GM10266 (cell line): ENCODE data around the gene KCTD14.
"Not testable (repeated sequence)": the region's sequence is repeated elsewhere in the genome, so short reads cannot be mapped to it uniquely, and the experiment has no call there.

Source experiments
- DNase-seq: peaks from one replicate; pipeline ENCODE4 v3.0.0; 2012; ENCODE audit errors: extremely low spot score
- TF ChIP-seq, protein P1 (sequence below): IDR thresholded peaks from 2 replicates; pipeline ENCODE4 v1.5.1; 2012; ENCODE audit warnings: mild to moderate bottlenecking, low read depth; ENCODE audit not compliant: control insufficient read depth, insufficient read depth; ENCODE audit errors: missing control alignments

KCTD14 gene

GRCh38 chr11:78065203-78065602 lies 42.1 kb upstream of the KCTD14 start:
- TF ChIP-seq, protein P1, sequence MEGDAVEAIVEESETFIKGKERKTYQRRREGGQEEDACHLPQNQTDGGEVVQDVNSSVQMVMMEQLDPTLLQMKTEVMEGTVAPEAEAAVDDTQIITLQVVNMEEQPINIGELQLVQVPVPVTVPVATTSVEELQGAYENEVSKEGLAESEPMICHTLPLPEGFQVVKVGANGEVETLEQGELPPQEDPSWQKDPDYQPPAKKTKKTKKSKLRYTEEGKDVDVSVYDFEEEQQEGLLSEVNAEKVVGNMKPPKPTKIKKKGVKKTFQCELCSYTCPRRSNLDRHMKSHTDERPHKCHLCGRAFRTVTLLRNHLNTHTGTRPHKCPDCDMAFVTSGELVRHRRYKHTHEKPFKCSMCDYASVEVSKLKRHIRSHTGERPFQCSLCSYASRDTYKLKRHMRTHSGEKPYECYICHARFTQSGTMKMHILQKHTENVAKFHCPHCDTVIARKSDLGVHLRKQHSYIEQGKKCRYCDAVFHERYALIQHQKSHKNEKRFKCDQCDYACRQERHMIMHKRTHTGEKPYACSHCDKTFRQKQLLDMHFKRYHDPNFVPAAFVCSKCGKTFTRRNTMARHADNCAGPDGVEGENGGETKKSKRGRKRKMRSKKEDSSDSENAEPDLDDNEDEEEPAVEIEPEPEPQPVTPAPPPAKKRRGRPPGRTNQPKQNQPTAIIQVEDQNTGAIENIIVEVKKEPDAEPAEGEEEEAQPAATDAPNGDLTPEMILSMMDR: no peak
- DNase-seq: no peak

DNA sequence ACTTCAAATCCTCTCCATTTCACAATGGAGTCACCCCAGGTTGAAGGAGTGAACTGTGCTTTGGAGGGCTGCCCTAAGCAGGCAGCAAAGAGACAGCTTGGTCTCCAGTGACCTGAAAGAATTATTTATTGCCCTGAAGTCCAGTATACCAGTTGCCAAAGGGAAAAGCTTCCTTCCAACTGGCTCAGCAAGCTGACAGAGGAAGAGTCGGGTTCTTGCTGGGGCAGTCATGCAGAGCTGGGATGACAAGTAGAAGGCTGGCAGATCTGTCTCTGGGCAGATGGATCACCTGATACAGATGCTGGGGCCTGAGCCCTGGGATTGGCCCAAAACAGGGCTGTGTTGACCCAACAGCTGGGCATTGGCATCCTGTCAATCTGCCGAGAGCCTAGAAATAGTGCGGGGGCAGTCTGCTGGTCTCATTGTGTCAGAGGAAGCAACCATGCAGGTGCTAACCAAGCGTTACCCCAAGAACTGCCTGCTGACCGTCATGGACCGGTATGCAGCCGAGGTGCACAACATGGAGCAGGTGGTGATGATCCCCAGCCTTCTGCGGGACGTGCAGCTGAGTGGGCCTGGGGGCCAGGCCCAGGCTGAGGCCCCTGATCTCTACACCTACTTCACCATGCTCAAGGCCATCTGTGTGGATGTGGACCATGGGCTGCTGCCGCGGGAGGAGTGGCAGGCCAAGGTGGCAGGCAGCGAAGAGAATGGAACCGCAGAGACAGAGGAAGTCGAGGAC lies 40.5 kb upstream of the KCTD14 start, which contains the start of gene THRSP:
TSS of gene THRSP (plus strand) at position 422 of the 742 bp plus-strand sequence. CDS start at position 443, 21 bp downstream.
- DNase-seq: no peak
- TF ChIP-seq, protein P1: no peak

DNA sequence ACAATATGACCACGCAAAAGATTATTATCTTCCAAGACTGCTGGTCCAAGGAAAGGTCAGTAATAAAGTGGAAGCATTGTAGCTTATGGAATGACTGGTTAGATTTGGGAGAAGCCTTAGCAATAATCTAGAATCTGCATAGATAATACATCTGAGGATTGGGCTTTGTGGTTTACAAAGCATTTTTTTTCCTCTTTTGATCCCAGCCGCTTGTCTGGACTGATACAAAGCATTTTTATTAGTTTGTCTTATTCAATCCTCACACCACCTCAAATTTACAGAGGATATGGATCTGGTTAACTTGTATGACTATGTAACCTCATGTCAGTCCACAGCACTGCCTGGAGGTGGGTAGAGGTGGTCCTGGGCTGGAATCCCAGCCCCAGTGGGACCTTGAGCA lies 39.6 kb upstream of the KCTD14 start:
- DNase-seq: no peak
- TF ChIP-seq, protein P1: no peak

- DNase-seq: no peak
- TF ChIP-seq, protein P1: no peak
These were observed 38.8 kb upstream of the KCTD14 start for GRCh38 chr11:78061921-78062311.

DNA sequence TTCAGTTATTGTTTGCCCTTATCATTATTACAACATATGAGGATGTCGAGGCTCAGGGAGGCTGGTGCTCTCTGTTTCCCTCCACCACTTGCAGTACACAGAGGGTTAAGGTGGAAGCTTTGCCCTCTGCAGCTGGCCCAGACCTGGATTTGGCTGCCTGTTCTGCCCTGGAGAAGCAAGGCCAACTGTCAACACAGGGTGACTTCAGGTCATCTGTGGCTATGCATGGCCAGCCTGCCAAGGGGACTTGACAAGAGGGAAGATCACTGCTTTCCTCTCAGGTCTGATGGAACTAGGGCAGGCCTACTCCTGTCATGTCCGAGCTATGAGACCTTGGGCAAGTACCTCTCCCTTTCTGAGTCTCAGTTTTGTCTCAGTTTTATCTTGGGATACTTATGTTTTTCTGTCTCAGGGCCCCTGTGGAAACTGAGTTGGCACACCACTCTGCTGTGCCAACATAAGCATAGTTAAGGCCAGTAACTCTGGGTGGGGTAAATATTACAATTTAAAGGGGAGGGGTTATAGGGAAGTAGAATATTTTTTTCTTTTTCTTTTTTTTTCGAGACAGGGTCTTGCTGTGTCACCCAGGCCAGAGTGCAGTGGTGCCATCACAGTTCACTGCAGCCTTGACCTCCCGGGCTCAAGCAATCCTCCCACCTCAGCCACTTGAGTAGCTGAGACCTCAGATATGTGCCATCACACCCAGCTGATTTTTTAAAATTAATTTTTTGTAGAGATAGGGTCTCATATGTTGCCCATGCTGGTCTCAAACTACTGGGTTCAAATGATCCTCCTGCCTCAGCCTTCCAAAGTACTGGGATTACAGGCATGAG lies 38.2 kb upstream of the KCTD14 start:
- TF ChIP-seq, protein P1: no peak
- DNase-seq: no peak

- TF ChIP-seq, protein P1: no peak
- DNase-seq: no peak
These were observed 37.5 kb upstream of the KCTD14 start for GRCh38 chr11:78060533-78060932.

DNA sequence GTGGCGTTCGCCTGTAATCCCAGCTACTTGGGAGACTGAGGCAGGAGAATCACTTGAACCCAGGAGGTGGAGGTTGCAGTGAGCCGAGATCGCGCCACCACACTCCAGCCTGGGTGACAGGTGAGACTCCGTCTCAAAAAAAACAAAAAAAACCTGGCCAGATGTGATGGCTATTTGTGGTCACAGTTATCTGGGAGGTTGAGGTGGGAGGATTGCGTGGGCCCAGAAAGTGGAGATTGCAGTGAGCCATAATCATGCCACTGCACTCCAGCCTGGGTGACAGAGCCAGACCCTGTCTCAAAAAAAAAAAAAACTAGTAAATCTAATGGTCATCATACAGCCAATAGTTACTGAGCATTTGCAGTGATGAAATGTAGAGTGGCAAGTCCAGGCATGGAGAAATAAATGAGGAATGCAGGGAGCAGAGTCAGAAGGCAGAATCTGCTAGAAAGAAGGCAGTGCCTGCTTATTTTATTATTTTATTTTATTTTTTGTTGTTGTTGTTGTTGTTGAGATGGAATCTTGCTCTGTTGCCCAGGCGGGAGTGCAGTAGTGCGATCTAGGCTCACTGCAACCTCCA lies 36.8 kb upstream of the KCTD14 start:
- DNase-seq: not testable (repeated sequence)
